ENCODE measurements around the gene RER1.

The RER1 gene

DNA sequence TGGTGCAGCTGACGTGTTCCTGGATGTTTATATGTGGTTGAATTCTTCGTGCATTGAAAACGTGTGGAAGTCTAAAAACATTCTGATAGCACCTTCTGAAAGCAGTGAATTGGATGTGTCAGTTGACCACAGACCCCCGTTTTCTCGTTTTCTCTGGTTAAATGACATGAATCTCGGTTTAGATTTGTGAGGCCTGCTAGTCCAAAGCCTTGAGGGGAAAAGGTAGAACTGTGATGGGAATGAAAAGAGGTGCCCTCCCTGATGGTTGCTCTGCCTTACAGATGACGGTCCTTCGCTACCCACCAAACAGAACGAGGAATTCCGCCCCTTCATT lies 8.9 kb downstream of the RER1 start:
- no peaks in the 10 kb centered on the region for H3K9me3 ChIP-seq
- H3K4me3 ChIP-seq (ENCODE audit: low read depth, low read length), result no peak overlapping the region
- H3K4me1 ChIP-seq, result no peaks in the 10 kb centered on the region
- H3K36me3 ChIP-seq, result peaks cover 11% of the 10 kb centered on the region
- TF ChIP-seq CTCF (IDR thresholded peaks at IDR 0.05; ENCODE audit: low read depth, low read length), result no peak
- no peaks in the 10 kb centered on the region for H3K27me3 ChIP-seq
- no peak for DNase-seq

DNA sequence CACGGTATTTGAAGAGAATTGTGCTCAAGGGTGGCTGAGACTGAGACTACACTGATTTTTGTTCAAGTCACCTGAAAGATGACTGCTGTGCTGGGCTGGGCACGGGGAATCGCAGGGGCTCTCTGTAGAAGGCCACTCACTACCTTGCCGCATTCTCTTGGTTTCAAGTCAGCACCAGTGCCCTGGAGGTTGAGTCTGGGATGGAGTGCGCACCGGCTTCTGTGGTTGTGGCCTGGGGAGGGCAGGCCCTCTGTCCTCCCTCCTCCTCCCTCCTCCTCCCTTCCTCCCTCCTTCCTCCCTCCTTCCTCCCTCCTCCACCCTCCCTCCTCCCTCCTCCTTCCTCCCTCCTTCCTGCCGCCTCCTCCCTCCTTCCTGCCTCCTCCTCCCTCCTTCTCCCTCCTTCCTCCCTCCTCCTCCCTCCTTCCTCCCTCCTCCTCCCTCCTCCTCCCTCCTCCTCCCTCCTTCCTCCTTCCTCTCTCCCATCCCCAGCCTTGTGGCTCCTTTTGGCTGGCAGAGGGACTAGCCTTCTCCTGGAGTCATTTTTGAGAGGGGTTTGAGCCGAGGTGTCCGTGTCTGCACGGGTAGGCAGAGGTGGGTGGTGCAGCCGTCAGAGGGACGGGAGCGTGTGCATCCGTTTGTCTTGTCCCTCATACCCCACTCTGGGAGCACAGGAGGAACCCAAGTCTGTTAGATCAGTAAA lies 9.5 kb downstream of the RER1 start:
- H3K4me1 ChIP-seq, result no peaks in the 10 kb centered on the region
- DNase-seq, result no peak
- no peaks in the 10 kb centered on the region for H3K27me3 ChIP-seq
- no peaks in the 10 kb centered on the region for H3K9me3 ChIP-seq
- no peak for TF ChIP-seq CTCF (IDR thresholded peaks at IDR 0.05; ENCODE audit: low read depth, low read length)
- H3K4me3 ChIP-seq (ENCODE audit: low read depth, low read length), result no peak overlapping the region
- H3K36me3 ChIP-seq, result peaks cover 11% of the 10 kb centered on the region

DNA sequence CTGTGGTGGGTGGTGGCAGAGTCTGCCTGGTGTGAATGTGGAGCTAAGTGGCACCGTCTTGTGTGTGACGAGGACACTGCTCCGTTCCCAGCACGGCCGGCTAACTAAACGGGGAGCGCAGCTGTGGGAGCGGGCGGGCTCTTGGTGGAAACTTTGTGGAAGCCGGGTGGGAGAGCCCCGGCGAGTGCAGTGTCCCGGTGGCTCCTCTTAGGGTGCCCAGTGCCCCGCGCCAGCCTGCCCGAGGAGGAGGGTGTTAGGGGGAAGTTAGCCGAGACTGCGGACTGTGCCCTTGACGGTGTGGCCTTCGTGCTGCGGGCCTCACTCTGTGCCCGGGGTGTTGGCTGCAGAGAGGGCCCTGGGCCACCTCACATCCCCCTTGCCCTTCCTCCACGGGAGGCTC lies 10.8 kb downstream of the RER1 start:
- no peak for TF ChIP-seq CTCF (IDR thresholded peaks at IDR 0.05; ENCODE audit: low read depth, low read length)
- H3K9me3 ChIP-seq, result no peaks in the 10 kb centered on the region
- no peak overlapping the region for H3K4me3 ChIP-seq (ENCODE audit: low read depth, low read length)
- H3K36me3 ChIP-seq, result peaks cover 11% of the 10 kb centered on the region
- H3K27me3 ChIP-seq, result no peaks in the 10 kb centered on the region
- no peak for DNase-seq
- no peaks in the 10 kb centered on the region for H3K4me1 ChIP-seq

- H3K9me3 ChIP-seq, result no peaks in the 10 kb centered on the region
- no peak for DNase-seq
- H3K36me3 ChIP-seq, result peaks cover 11% of the 10 kb centered on the region
- no peak for TF ChIP-seq CTCF (IDR thresholded peaks at IDR 0.05; ENCODE audit: low read depth, low read length)
- no peak overlapping the region for H3K4me3 ChIP-seq (ENCODE audit: low read depth, low read length)
- H3K27me3 ChIP-seq, result no peaks in the 10 kb centered on the region
- no peaks in the 10 kb centered on the region for H3K4me1 ChIP-seq
These were observed 11.6 kb downstream of the RER1 start for GRCh38 chr1:2403273-2403672.

- H3K4me3 ChIP-seq (ENCODE audit: low read depth, low read length), result no peak overlapping the region
- no peaks in the 10 kb centered on the region for H3K27me3 ChIP-seq
- no peak for TF ChIP-seq CTCF (IDR thresholded peaks at IDR 0.05; ENCODE audit: low read depth, low read length)
- H3K4me1 ChIP-seq, result no peaks in the 10 kb centered on the region
- peaks cover 11% of the 10 kb centered on the region for H3K36me3 ChIP-seq
- DNase-seq, result no peak
- H3K9me3 ChIP-seq, result no peaks in the 10 kb centered on the region
These were observed 12.7 kb downstream of the RER1 start for GRCh38 chr1:2404142-2404889.

DNA sequence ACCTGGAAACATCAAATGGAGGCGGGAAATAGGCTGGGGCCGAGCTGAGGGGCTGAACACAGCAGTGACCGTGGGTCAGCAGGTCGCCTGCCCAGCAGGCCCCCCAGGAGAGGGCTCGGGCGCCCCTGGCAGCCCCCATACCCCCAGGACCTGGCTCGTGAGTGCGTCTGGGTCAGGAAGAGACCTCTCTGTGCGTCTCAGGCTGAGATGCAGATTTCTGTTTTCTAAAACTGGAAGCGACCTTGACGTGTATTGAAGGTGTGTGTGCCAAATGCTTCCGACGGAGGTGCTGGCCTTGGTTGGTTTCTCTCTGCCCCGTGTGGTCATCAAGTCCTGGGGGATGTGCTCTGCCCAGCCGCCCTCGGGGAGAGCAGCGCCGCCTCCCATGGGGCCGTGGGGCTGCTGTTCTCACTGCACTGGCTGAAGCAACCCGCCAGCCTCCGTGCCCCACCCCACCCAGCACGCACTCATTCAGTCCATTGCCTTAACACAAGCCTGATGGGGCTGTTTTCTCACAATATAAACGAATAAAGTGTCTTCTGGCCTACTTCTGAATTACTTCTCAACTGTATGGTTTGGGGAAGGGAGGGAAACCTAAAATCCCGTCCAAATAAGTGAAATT lies 13.4 kb downstream of the RER1 start:
- Histone ChIP-seq H3K4me3 (ENCODE audit: low read depth, low read length) (no peak overlapping the region), H3K36me3 (peaks cover 11% of the 10 kb centered on the region), H3K27me3 (no peaks in the 10 kb centered on the region), H3K9me3 (no peaks in the 10 kb centered on the region), H3K4me1 (no peaks in the 10 kb centered on the region)
- DNase-seq, result no peak
- TF ChIP-seq CTCF (IDR thresholded peaks at IDR 0.05; ENCODE audit: low read depth, low read length), result no peak

All from BE2C (cell line).